CD4-positive, alpha-beta T cell (primary cell): ENCODE measurements around the gene SKP1. TPM values are rescaled to one million over a fixed set of nuclear protein-coding genes. Genes with fewer than 3 reads are reported as not detected.
A peak's percentile ranks its signal among the peaks of the same experiment; 100 is the strongest.

Experiments
- ATAC-seq: fragments of 200-7000 bp; cut with Tn5 transposase; one replicate; pipeline ENCODE4 v1.10.0; 2022; ENCODE audit warnings: mild to moderate bottlenecking; ENCODE audit not compliant: poor library complexity
- CTCF ChIA-PET: fragments of 350-600 bp; sonication (Branson Sonifier 250); formaldehyde crosslinking; loops from one replicate; lab custom pipeline; 2021; ENCODE audit warnings: antibody characterized with exemption, inconsistent platforms; lab: Charles Lee
- POLR2A ChIA-PET: fragments of 350-600 bp; sonication (Branson Sonifier 250); formaldehyde crosslinking; loops from one replicate; lab custom pipeline; 2021; ENCODE audit warnings: antibody characterized with exemption, inconsistent platforms; lab: Charles Lee
- DNase-seq, 14 experiments: peaks; one replicate each; pipeline ENCODE4 v3.0.0-alpha.2; 2013 to 2020; ENCODE audit warnings: mixed read lengths in 2 of 14
- H3K27ac ChIP-seq, 2 donors: one replicate each; pipeline versions ENCODE4 v1.5.1 to v1.7.0; 2013; ENCODE audit warnings: low read length in 2 of 2, low read depth in 1 of 2, mild to moderate bottlenecking in 1 of 2
- H3K27me3 ChIP-seq, 2 experiments: 1 replicate in 1 of 2; 2 replicates in 1 of 2; pipeline versions ENCODE4 v1.6.1 to v1.7.0; 2013; ENCODE audit warnings: low read length in 2 of 2, control low read depth in 1 of 2, mild to moderate bottlenecking in 1 of 2, moderate library complexity in 1 of 2; ENCODE audit not compliant: insufficient read depth in 2 of 2, control insufficient read depth in 1 of 2
- H3K36me3 ChIP-seq: one replicate; pipeline ENCODE4 v1.6.1; 2013; ENCODE audit warnings: low read length, control low read depth; ENCODE audit not compliant: insufficient read depth
- H3K4me1 ChIP-seq: one replicate; pipeline ENCODE4 v1.6.1; 2013; ENCODE audit warnings: low read length, control low read depth; ENCODE audit not compliant: insufficient read depth
- H3K4me3 ChIP-seq: one replicate; pipeline ENCODE4 v1.5.1; 2013; ENCODE audit warnings: mild to moderate bottlenecking, low read length, moderate library complexity
- H3K9me3 ChIP-seq, 2 experiments: 1 replicate in 1 of 2; 2 replicates in 1 of 2; pipeline versions ENCODE4 v1.6.1 to v1.7.0; 2013; ENCODE audit warnings: low read length in 2 of 2, mild to moderate bottlenecking in 2 of 2, control low read depth in 1 of 2, moderate library complexity in 1 of 2; ENCODE audit not compliant: control insufficient read depth in 1 of 2, insufficient read depth in 1 of 2
- H3K27ac Mint-ChIP-seq: one replicate; pipeline ENCODE4 v1.8.0; 2020; ENCODE audit warnings: mixed read lengths
- H3K27me3 Mint-ChIP-seq: one replicate; pipeline ENCODE4 v1.8.0; 2021; ENCODE audit warnings: mixed read lengths
- H3K36me3 Mint-ChIP-seq: one replicate; pipeline ENCODE4 v1.8.0; 2021; ENCODE audit warnings: low read depth, mixed read lengths
- H3K4me1 Mint-ChIP-seq: one replicate; pipeline ENCODE4 v1.8.0; 2021; ENCODE audit warnings: low read depth, mixed read lengths
- H3K4me3 Mint-ChIP-seq: one replicate; pipeline ENCODE4 v1.8.0; 2020; ENCODE audit warnings: mild to moderate bottlenecking, mixed read lengths
- H3K9me3 Mint-ChIP-seq: one replicate; pipeline ENCODE4 v1.8.0; 2020; ENCODE audit warnings: mixed read lengths
- CTCF ChIP-seq: fragments of 200-600 bp; IDR thresholded peaks from one replicate; pipeline ENCODE4 v1.8.0; 2022; ENCODE audit warnings: antibody characterized with exemption, mild to moderate bottlenecking
- intact Hi-C, 2 experiments: fragments of 100-400 bp; cut with DNase I in 1 of 2; cut with micrococcal nuclease in 1 of 2; formaldehyde crosslinking; loops; one replicate each; pipeline versions ENCODE4 v1.15.1 to v1.9.0; 2023 to 2025; cut with DNase I, micrococcal nuclease
- total RNA-seq, 174 experiments: library from RNA in 2 of 174; stranded (reverse) in 2 of 174; gene quantifications; one replicate each; pipeline ENCODE4 v1.2.3 and lab custom pipeline; 2021 to 2026

Gene SKP1
- total RNA-seq, 2 experiments from 2014 or later = 303 to 314 TPM

GRCh38 chr5:134207696-134208095 is 30.9 kb upstream of the SKP1 start:
- Histone ChIP-seq H3K4me1 (peaks cover 32% of the 10 kb centered on the region), H3K9me3 (no peaks in the 10 kb centered on the region), H3K27ac (no peak overlapping the region), H3K27me3 (no peaks in the 10 kb centered on the region), H3K4me3 (no peak overlapping the region), H3K36me3 (peaks cover 32% of the 10 kb centered on the region)
- ATAC-seq (no peak), DNase-seq (no peak)
- CTCF ChIA-PET = no interaction called here
- Mint-ChIP-seq H3K36me3 (peaks cover 56% of the 10 kb centered on the region), H3K4me1 (peaks cover 61% of the 10 kb centered on the region), H3K27me3 (no peaks in the 10 kb centered on the region), H3K9me3 (no peaks in the 10 kb centered on the region), H3K4me3 (peak overlapping the region; percentile 15), H3K27ac (no peak overlapping the region)
- POLR2A ChIA-PET = interaction anchor here (0.6 to 2.1 kb wide), 3 partner anchors 14 to 186 kb away, joined by 3 to 7 read pairs (median 4); partner anchors contain the start of gene PPP2CA
- no peak for TF ChIP-seq CTCF
- intact Hi-C loops = no loop called here

DNA sequence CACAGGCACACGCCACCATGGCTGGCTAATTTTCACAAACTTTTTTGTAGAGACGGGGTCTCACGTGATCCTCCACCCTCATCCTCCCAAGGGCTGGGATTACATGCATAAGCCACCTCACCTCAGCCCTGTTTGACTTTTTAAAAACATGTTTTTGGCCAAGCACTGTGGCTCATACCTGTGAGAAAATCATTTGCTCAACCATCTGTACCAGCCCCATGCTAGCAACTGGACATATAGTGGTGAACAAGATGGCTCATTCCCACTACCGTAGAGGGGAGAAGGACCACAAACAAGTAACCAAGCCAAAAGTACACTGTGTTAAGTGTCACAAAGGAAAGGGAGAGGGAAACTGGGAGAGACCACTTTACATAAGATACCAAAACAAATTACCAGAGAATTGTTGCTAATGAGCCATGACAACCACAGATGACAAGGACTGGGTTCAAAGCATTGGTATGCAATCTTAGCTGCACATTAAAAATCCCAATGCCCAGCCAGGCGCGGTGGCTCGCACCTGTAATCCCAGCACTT is 29.9 kb upstream of the SKP1 start:
- no peak overlapping the region for H3K4me3 Mint-ChIP-seq
- DNase-seq (no peak), ATAC-seq (no peak)
- H3K4me1 ChIP-seq = peaks cover 27% of the 10 kb centered on the region
- H3K27me3 ChIP-seq = no peaks in the 10 kb centered on the region
- peak overlapping the region in 1 of 2 donors; percentile 17 for H3K27ac ChIP-seq
- H3K4me1 Mint-ChIP-seq = peaks cover 53% of the 10 kb centered on the region
- intact Hi-C loops = no loop called here
- no peak for TF ChIP-seq CTCF
- no peaks in the 10 kb centered on the region for H3K9me3 ChIP-seq
- no peak overlapping the region for H3K4me3 ChIP-seq
- no peaks in the 10 kb centered on the region for H3K9me3 Mint-ChIP-seq
- peaks cover 42% of the 10 kb centered on the region for H3K36me3 ChIP-seq
- no peak overlapping the region for H3K27ac Mint-ChIP-seq
- ChIA-PET POLR2A (interaction anchor here (0.7 to 2.1 kb wide), 2 partner anchors 16 to 19 kb away, joined by 3 to 7 read pairs; partner anchors contain the start of gene PPP2CA), CTCF (no interaction called here)
- H3K36me3 Mint-ChIP-seq = peaks cover 60% of the 10 kb centered on the region
- no peaks in the 10 kb centered on the region for H3K27me3 Mint-ChIP-seq

GRCh38 chr5:134204575-134204974 is 27.8 kb upstream of the SKP1 start:
- ATAC-seq (no peak), DNase-seq (no peak)
- no peaks in the 10 kb centered on the region for H3K9me3 ChIP-seq
- intact Hi-C loops = no loop called here
- no peak overlapping the region for H3K27ac Mint-ChIP-seq
- peaks cover 77% of the 10 kb centered on the region for H3K36me3 Mint-ChIP-seq
- H3K27me3 ChIP-seq = no peaks in the 10 kb centered on the region
- H3K27ac ChIP-seq = no peak overlapping the region
- peaks cover 63% of the 10 kb centered on the region for H3K36me3 ChIP-seq
- peaks cover 9% of the 10 kb centered on the region for H3K4me1 ChIP-seq
- no peak overlapping the region for H3K4me3 ChIP-seq
- H3K9me3 Mint-ChIP-seq = no peaks in the 10 kb centered on the region
- no peaks in the 10 kb centered on the region for H3K27me3 Mint-ChIP-seq
- H3K4me3 Mint-ChIP-seq = no peak overlapping the region
- POLR2A ChIA-PET = interaction anchor here (0.7 to 0.8 kb wide), 2 partner anchors 209 to 1825 kb away, joined by 3 to 4 read pairs; no protein-coding TSS in a partner anchor
- CTCF ChIA-PET = interaction anchor here (0.7 kb wide), 1 partner anchor 763 kb away, joined by 3 read pairs; no protein-coding TSS in a partner anchor
- TF ChIP-seq CTCF = no peak
- H3K4me1 Mint-ChIP-seq = peaks cover 36% of the 10 kb centered on the region
